Trophoblast cell (in vitro differentiated cells and primary cell): Measurements from ENCODE around the gene AKAP17A.

Experiments used
- DNase-seq, 2 donors: peaks; one replicate each; pipeline ENCODE4 v3.0.0-alpha.2; 2016
- H2AFZ ChIP-seq: 2 replicates; pipeline ENCODE4 v1.6.1; 2013; ENCODE audit warnings: low read length, moderate library complexity, mild to moderate bottlenecking; ENCODE audit not compliant: insufficient read depth, poor library complexity
- H2AK5ac ChIP-seq: 2 replicates; pipeline ENCODE4 v1.6.1; 2013; ENCODE audit warnings: mild to moderate bottlenecking, low read length
- H2BK120ac ChIP-seq: 2 replicates; pipeline ENCODE4 v1.6.1; 2013; ENCODE audit warnings: low read length, mild to moderate bottlenecking, moderate library complexity; ENCODE audit not compliant: insufficient read depth, poor library complexity
- H2BK12ac ChIP-seq: 2 replicates; pipeline ENCODE4 v1.6.1; 2013; ENCODE audit warnings: mild to moderate bottlenecking, low read length, moderate library complexity
- H2BK5ac ChIP-seq: 2 replicates; pipeline ENCODE4 v1.6.1; 2013; ENCODE audit warnings: low read length, low read depth, moderate library complexity, mild to moderate bottlenecking; ENCODE audit not compliant: poor library complexity
- H3K14ac ChIP-seq: 2 replicates; pipeline ENCODE4 v1.6.1; 2013; ENCODE audit warnings: mild to moderate bottlenecking, low read length
- H3K18ac ChIP-seq: 2 replicates; pipeline ENCODE4 v1.6.1; 2013; ENCODE audit warnings: mild to moderate bottlenecking, low read length
- H3K23ac ChIP-seq: 2 replicates; pipeline ENCODE4 v1.6.1; 2013; ENCODE audit warnings: low read length
- H3K27ac ChIP-seq: 2 replicates; pipeline ENCODE4 v1.5.1; 2013; ENCODE audit warnings: low read depth, mild to moderate bottlenecking, inconsistent platforms, low read length, moderate library complexity
- H3K27me3 ChIP-seq: 2 replicates; pipeline ENCODE4 v1.6.1; 2013; ENCODE audit warnings: inconsistent platforms, mild to moderate bottlenecking, low read length, moderate library complexity; ENCODE audit not compliant: insufficient read depth
- H3K36me3 ChIP-seq, 2 experiments: 1 replicate in 1 of 2; 2 replicates in 1 of 2; pipeline ENCODE4 v1.6.1; 2013; ENCODE audit warnings: low read length in 2 of 2, mild to moderate bottlenecking in 2 of 2, moderate library complexity in 1 of 2; ENCODE audit not compliant: insufficient read depth in 2 of 2, control insufficient read depth in 1 of 2
- H3K4ac ChIP-seq: 2 replicates; pipeline ENCODE4 v1.6.1; 2013; ENCODE audit warnings: low read depth, mild to moderate bottlenecking, low read length, moderate library complexity
- H3K4me1 ChIP-seq, 2 experiments: 1 replicate in 1 of 2; 2 replicates in 1 of 2; pipeline ENCODE4 v1.6.1; 2013; ENCODE audit warnings: low read length in 2 of 2, mild to moderate bottlenecking in 2 of 2, moderate library complexity in 1 of 2; ENCODE audit not compliant: insufficient read depth in 2 of 2, control insufficient read depth in 1 of 2
- H3K4me2 ChIP-seq: 2 replicates; pipeline ENCODE4 v1.6.1; 2013; ENCODE audit warnings: inconsistent platforms, mild to moderate bottlenecking, low read length, moderate library complexity
- H3K4me3 ChIP-seq: 2 replicates; pipeline ENCODE4 v1.5.1; 2013; ENCODE audit warnings: mild to moderate bottlenecking, low read depth, low read length, inconsistent platforms
- H3K79me1 ChIP-seq: one replicate; pipeline ENCODE4 v1.6.1; 2013; ENCODE audit warnings: low read length
- H3K79me2 ChIP-seq: 2 replicates; pipeline ENCODE4 v1.6.1; 2013; ENCODE audit warnings: low read length, mild to moderate bottlenecking; ENCODE audit not compliant: control insufficient read depth, insufficient read depth, poor library complexity
- H3K9ac ChIP-seq: 2 replicates; pipeline ENCODE4 v1.6.1; 2013; ENCODE audit warnings: mild to moderate bottlenecking, low read length
- H3K9me3 ChIP-seq: 2 replicates; pipeline ENCODE4 v1.6.1; 2013; ENCODE audit warnings: low read depth, mild to moderate bottlenecking, control low read depth, inconsistent platforms, low read length; ENCODE audit not compliant: insufficient read depth
- H4K12ac ChIP-seq: 2 replicates; pipeline ENCODE4 v1.6.1; 2013; ENCODE audit warnings: low read depth, mild to moderate bottlenecking, low read length, moderate library complexity
- H4K8ac ChIP-seq: 2 replicates; pipeline ENCODE4 v1.6.1; 2013; ENCODE audit warnings: low read depth, mild to moderate bottlenecking, low read length, moderate library complexity
- H4K91ac ChIP-seq: one replicate; pipeline ENCODE4 v1.6.1; 2013; ENCODE audit warnings: low read depth, mild to moderate bottlenecking, low read length, moderate library complexity
- WGBS: extraction: QIAGEN DNeasy Blood & Tissue Kit; methylation state at CpG from one replicate; pipeline ENCODE4 v1.1.7; 2013; ENCODE audit warnings: missing lambda C conversion rate; ENCODE audit not compliant: insufficient read length, insufficient coverage; ENCODE audit errors: extremely low coverage; 5-methylcytosine and 5-hydroxymethylcytosine counted together

AKAP17A gene

GRCh38 chrX:1593286-1594271 lies 2.2 kb downstream of the AKAP17A start:
- H3K9me3 ChIP-seq, result peaks cover 4% of the 10 kb centered on the region
- no peak overlapping the region for H4K8ac ChIP-seq
- H2BK5ac ChIP-seq, result no peak overlapping the region
- H3K4me3 ChIP-seq, result no peak overlapping the region
- H3K4ac ChIP-seq, result peak overlapping the region; percentile 95
- H3K23ac ChIP-seq, result no peak overlapping the region
- no peak overlapping the region for H3K27ac ChIP-seq
- H2AK5ac ChIP-seq, result no peak overlapping the region
- H3K4me1 ChIP-seq, result peaks cover 4 to 8% of the 10 kb centered on the region in 2 experiments
- H3K79me2 ChIP-seq, result peaks cover 20% of the 10 kb centered on the region
- no peak for DNase-seq
- H3K27me3 ChIP-seq, result no peaks in the 10 kb centered on the region
- peaks cover 52 to 54% of the 10 kb centered on the region in 2 experiments for H3K36me3 ChIP-seq
- H2BK12ac ChIP-seq, result no peak overlapping the region
- no peak overlapping the region for H2AFZ ChIP-seq
- H3K79me1 ChIP-seq, result peaks cover 7% of the 10 kb centered on the region
- H2BK120ac ChIP-seq, result no peak overlapping the region
- no peak overlapping the region for H3K14ac ChIP-seq
- no CpG with 5 or more reads among the region's 60 CpGs for WGBS
- peak overlapping the region; percentile 38 for H3K18ac ChIP-seq
- peak overlapping the region; percentile 62 for H3K4me2 ChIP-seq
- no peak overlapping the region for H4K12ac ChIP-seq
- no peak overlapping the region for H4K91ac ChIP-seq
- no peak overlapping the region for H3K9ac ChIP-seq

DNA sequence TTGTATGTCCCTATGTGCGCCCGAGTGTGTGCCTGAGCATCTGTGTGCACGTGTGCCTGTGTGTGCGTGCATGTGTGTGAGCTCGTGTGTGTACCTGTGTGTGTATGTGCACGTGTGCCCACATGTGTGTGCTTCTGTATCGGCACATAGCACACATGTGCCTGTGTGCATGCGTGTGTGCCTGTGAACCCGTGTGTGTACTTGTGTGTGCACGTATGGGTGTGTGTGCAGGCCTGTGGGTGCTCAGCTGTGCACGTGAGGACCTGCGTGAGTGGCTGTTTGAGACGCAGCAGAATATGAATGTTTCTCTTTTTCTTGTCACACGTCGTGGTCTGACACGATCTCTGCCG lies 4.3 kb downstream of the AKAP17A start:
- no peak overlapping the region for H4K91ac ChIP-seq
- H3K27ac ChIP-seq, result no peak overlapping the region
- H3K18ac ChIP-seq, result no peak overlapping the region
- no peak overlapping the region for H2AK5ac ChIP-seq
- no peak overlapping the region for H3K23ac ChIP-seq
- no peak for DNase-seq
- H3K79me2 ChIP-seq, result peaks cover 20% of the 10 kb centered on the region
- peak overlapping the region; percentile 11 for H3K4me3 ChIP-seq
- no peak overlapping the region for H2BK120ac ChIP-seq
- peaks cover 7% of the 10 kb centered on the region for H3K79me1 ChIP-seq
- peaks cover 4 to 8% of the 10 kb centered on the region in 2 experiments for H3K4me1 ChIP-seq
- no peak overlapping the region for H4K8ac ChIP-seq
- H2BK5ac ChIP-seq, result no peak overlapping the region
- H3K4ac ChIP-seq, result no peak overlapping the region
- WGBS, result no CpG with 5 or more reads among the region's 17 CpGs
- no peak overlapping the region for H2BK12ac ChIP-seq
- H2AFZ ChIP-seq, result no peak overlapping the region
- no peak overlapping the region for H3K4me2 ChIP-seq
- H4K12ac ChIP-seq, result no peak overlapping the region
- no peak overlapping the region for H3K9ac ChIP-seq
- H3K36me3 ChIP-seq, result peaks cover 73 to 75% of the 10 kb centered on the region in 2 experiments
- H3K14ac ChIP-seq, result no peak overlapping the region
- peaks cover 4% of the 10 kb centered on the region for H3K9me3 ChIP-seq
- no peaks in the 10 kb centered on the region for H3K27me3 ChIP-seq

DNA sequence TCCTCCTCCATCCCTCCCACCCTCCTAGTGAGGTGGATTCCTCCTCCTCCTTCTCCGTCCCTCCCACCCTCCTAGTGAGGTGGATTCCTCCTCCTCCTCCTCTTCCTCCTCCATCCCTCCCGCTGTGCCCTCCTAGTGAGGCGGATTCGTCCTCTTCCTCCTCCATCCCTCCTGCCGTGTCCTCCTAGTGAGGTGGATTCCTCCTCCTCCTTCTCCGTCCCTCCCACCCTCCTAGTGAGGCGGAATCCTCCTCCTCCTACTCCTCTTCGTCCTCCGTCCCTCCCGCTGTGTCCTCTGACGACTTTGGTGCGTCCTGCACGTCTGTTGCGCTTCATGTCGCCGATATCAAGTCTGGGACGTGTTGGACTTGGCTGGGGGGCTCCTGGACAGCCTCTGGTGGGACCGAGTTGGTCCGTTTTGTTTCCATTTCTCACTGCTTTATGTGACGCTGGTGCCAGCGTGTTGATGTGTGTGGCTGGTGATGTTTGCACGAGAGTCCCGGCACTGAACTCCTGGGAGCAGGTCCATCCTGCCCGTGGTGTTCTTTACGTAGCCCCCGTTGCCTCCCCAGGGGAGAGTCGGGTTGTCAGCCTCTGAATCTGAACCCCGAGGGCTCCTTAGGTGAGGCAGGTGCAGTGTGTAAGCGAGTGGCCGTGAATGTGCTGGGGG lies 5.4 kb downstream of the AKAP17A start:
- DNase-seq, result no peak
- Histone ChIP-seq H3K27me3 (no peaks in the 10 kb centered on the region), H2BK120ac (no peak overlapping the region), H3K23ac (no peak overlapping the region), H2BK5ac (no peak overlapping the region), H3K18ac (no peak overlapping the region), H2AK5ac (no peak overlapping the region), H4K91ac (no peak overlapping the region), H3K27ac (no peak overlapping the region), H3K4ac (peak overlapping the region; percentile 8), H3K79me1 (peaks cover 4% of the 10 kb centered on the region), H4K8ac (no peak overlapping the region), H4K12ac (no peak overlapping the region), H3K9me3 (peaks cover 6% of the 10 kb centered on the region), H3K4me1 (peaks cover 4 to 8% of the 10 kb centered on the region in 2 experiments), H3K9ac (no peak overlapping the region), H2BK12ac (no peak overlapping the region), H3K79me2 (peaks cover 18% of the 10 kb centered on the region), H3K36me3 (peaks cover 84 to 86% of the 10 kb centered on the region in 2 experiments), H3K4me3 (no peak overlapping the region), H2AFZ (no peak overlapping the region), H3K14ac (no peak overlapping the region), H3K4me2 (no peak overlapping the region)
- no CpG with 5 or more reads among the region's 30 CpGs for WGBS

DNA sequence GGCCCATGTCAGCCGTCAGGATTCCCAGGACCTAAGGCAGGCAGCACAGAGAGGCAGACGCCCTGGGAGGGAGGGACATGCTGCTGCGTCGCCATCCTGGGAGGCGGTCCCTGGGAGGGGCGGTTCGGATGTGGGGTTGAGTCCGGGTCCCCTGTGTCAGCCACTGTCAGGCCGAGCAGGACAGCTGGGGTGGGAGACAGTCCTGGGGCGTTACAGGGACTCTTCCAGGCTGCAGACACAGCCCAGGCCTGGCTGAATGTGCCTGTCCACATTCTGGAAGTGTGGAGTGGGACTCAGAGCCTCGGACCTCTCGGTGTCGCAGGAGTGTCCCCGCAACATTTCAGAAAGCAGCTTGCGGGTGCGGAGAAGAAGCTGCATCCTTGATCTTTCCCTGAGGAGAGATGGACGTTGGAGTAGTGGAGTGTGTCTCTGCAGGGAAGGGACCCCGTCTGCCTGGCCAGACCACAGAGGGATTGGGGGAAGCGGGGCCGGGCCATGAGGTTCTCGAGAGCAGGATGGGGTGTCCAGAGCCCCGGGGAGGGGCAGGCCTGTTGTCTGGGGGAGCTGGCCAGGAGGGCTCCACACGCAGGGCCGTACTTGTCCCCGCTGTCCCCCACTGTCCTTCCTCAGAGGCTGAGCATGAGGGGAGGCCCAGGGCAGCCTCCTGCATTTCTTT lies 6.1 kb downstream of the AKAP17A start:
- H3K4ac ChIP-seq, result no peak overlapping the region
- no peak for DNase-seq
- H4K8ac ChIP-seq, result no peak overlapping the region
- H3K4me1 ChIP-seq, result peaks cover 4 to 8% of the 10 kb centered on the region in 2 experiments
- no peak overlapping the region for H3K14ac ChIP-seq
- no peak overlapping the region for H2AFZ ChIP-seq
- no peak overlapping the region for H3K18ac ChIP-seq
- H2BK120ac ChIP-seq, result no peak overlapping the region
- H3K79me2 ChIP-seq, result peaks cover 11% of the 10 kb centered on the region
- H2AK5ac ChIP-seq, result no peak overlapping the region
- H3K27ac ChIP-seq, result no peak overlapping the region
- H3K9me3 ChIP-seq, result peaks cover 7% of the 10 kb centered on the region
- no peak overlapping the region for H3K4me2 ChIP-seq
- no peak overlapping the region for H3K9ac ChIP-seq
- no peaks in the 10 kb centered on the region for H3K79me1 ChIP-seq
- no CpG with 5 or more reads among the region's 25 CpGs for WGBS
- no peaks in the 10 kb centered on the region for H3K27me3 ChIP-seq
- no peak overlapping the region for H3K23ac ChIP-seq
- H3K36me3 ChIP-seq, result peaks cover 88 to 89% of the 10 kb centered on the region in 2 experiments
- no peak overlapping the region for H3K4me3 ChIP-seq
- H2BK5ac ChIP-seq, result no peak overlapping the region
- no peak overlapping the region for H2BK12ac ChIP-seq
- H4K12ac ChIP-seq, result no peak overlapping the region
- no peak overlapping the region for H4K91ac ChIP-seq
